Activated naive CD4-positive, alpha-beta T cell treated with anti-CD3 and anti-CD28 coated beads for 36 hours (primary cell): ENCODE data around the gene ZNF382. TPM values are rescaled to one million over a fixed set of nuclear protein-coding genes. Genes with fewer than 3 reads are reported as not detected.
A peak's percentile ranks its signal among the peaks of the same experiment; 100 is the strongest.

Experiments used
- CTCF ChIA-PET: fragments of 350-600 bp; sonication (Branson Sonifier 250); formaldehyde crosslinking; loops from one replicate; lab custom pipeline; 2021; ENCODE audit warnings: antibody characterized with exemption; lab: Charles Lee
- DNase-seq: peaks from one replicate; pipeline ENCODE4 v3.0.0-alpha.2; 2020
- H3K27ac Mint-ChIP-seq: one replicate; pipeline ENCODE4 v1.8.0; 2021; ENCODE audit warnings: mild to moderate bottlenecking, mixed read lengths
- H3K27me3 Mint-ChIP-seq: one replicate; pipeline ENCODE4 v1.8.0; 2021; ENCODE audit warnings: low read depth, mixed read lengths
- H3K36me3 Mint-ChIP-seq: one replicate; pipeline ENCODE4 v1.8.0; 2021; ENCODE audit warnings: low read depth, mixed read lengths
- H3K4me1 Mint-ChIP-seq: one replicate; pipeline ENCODE4 v1.8.0; 2021; ENCODE audit warnings: low read depth, mixed read lengths
- H3K4me3 Mint-ChIP-seq: one replicate; pipeline ENCODE4 v1.8.0; 2021; ENCODE audit warnings: mild to moderate bottlenecking, moderate library complexity, mixed read lengths
- H3K9me3 Mint-ChIP-seq: one replicate; pipeline ENCODE4 v1.8.0; 2021; ENCODE audit warnings: mixed read lengths
- intact Hi-C: fragments of 100-400 bp; cut with micrococcal nuclease; formaldehyde crosslinking; loops from one replicate; pipeline ENCODE4 v1.15.1; 2023
- total RNA-seq, 2 experiments: library from RNA; stranded (reverse); gene quantifications; one replicate each; pipeline ENCODE4 v1.2.3, GENCODE V29; 2021

ZNF382 gene
- total RNA-seq, 2 experiments from 2014 or later = 7.5 to 7.6 TPM

DNA sequence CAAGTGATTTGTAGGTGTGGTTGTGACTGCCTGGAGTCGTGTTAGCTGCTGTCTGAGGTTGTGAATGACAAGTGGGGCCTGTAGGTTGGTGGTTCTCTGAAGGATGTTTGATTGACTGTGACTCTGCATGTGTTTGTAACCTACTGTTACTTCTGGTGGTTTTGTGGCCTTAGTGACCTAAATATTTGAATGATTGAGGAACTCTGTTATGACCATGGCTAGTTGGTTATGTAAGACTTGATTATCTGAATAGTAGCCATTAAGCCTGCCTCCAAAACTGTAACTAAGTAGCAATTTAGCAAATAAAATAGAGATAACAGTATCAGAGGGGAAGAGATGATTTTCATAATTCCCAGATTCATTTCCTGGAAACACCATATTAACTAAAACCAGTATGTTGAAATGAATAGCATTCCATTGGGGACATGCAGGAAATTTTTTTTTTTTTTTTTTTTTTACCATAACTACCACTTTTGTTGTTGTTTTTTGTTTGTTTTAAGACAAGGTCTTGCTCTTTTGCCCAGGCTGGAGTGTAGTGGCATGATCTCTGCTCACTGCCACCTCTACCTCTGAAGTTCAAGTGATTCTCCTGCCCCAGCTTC, 865 bp downstream of the ZNF382 start:
- peaks cover 50% of the 10 kb centered on the region for H3K36me3 Mint-ChIP-seq
- H3K27ac Mint-ChIP-seq = peak overlapping the region; percentile 93
- H3K4me1 Mint-ChIP-seq = peaks cover 19% of the 10 kb centered on the region
- H3K9me3 Mint-ChIP-seq = peaks cover 24% of the 10 kb centered on the region
- DNase-seq = no peak
- peak overlapping the region; percentile 81 for H3K4me3 Mint-ChIP-seq
- CTCF ChIA-PET = no interaction called here
- H3K27me3 Mint-ChIP-seq = no peaks in the 10 kb centered on the region
- intact Hi-C loops = loop anchor here (1.0 to 10.0 kb wide), 6 partner anchors 33 to 481 kb away; partner anchors contain the start of genes ZFP82, ZNF345, ZNF461 and ZNF529

- Mint-ChIP-seq H3K4me1 (no peaks in the 10 kb centered on the region), H3K27me3 (no peaks in the 10 kb centered on the region), H3K36me3 (peaks cover 63% of the 10 kb centered on the region), H3K27ac (no peak overlapping the region), H3K9me3 (peaks cover 66% of the 10 kb centered on the region), H3K4me3 (no peak overlapping the region)
- CTCF ChIA-PET = no interaction called here
- intact Hi-C loops = no loop called here
- no peak for DNase-seq
Measured at GRCh38 chr19:36627057-36627456, 21.9 kb downstream of the ZNF382 start.

GRCh38 chr19:36635342-36635741, 30.2 kb downstream of the ZNF382 start:
- intact Hi-C loops = no loop called here
- Mint-ChIP-seq H3K27ac (no peak overlapping the region), H3K27me3 (no peaks in the 10 kb centered on the region), H3K36me3 (peaks cover 52% of the 10 kb centered on the region), H3K4me1 (no peaks in the 10 kb centered on the region), H3K4me3 (no peak overlapping the region), H3K9me3 (peaks cover 66% of the 10 kb centered on the region)
- no peak for DNase-seq
- CTCF ChIA-PET = no interaction called here

DNA sequence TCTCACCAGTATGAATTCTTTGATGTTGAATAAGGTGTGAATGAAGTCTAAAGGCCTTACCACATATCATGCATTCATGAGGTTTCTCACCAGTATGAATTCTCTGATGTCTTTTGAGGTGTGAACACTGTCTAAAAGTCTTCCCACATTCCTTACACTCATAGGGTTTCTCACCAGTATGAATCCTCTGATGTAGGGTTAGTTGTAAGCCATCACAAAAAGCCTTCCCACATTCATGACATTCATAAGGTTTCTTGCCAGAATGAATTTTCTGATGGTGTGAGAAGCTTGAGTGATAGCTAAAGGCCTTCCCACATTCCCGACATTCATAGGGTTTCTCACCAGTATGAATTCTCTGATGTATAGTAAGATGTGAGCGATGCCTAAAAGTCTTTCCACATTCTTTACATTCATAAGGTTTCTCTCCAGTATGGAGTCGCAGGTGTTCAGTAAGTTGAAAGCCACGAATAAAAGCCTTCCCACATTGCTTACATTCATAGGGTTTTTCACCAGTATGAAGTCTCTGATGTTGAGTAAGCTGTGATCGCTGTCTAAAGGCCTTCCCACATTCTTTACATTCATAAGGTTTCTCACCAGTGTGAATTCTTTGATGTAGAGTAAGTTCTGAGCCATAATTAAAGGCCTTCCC, 33.9 kb downstream of the ZNF382 start:
- no peaks in the 10 kb centered on the region for H3K27me3 Mint-ChIP-seq
- no peak overlapping the region for H3K27ac Mint-ChIP-seq
- H3K9me3 Mint-ChIP-seq = peaks cover 67% of the 10 kb centered on the region
- CTCF ChIA-PET = no interaction called here
- intact Hi-C loops = no loop called here
- H3K36me3 Mint-ChIP-seq = peaks cover 72% of the 10 kb centered on the region
- no peak for DNase-seq
- no peaks in the 10 kb centered on the region for H3K4me1 Mint-ChIP-seq
- no peak overlapping the region for H3K4me3 Mint-ChIP-seq

GRCh38 chr19:36646746-36647145, 41.6 kb downstream of the ZNF382 start:
- H3K27me3 Mint-ChIP-seq = no peaks in the 10 kb centered on the region
- intact Hi-C loops = no loop called here
- no peak for DNase-seq
- no peak overlapping the region for H3K4me3 Mint-ChIP-seq
- H3K36me3 Mint-ChIP-seq = peaks cover 67% of the 10 kb centered on the region
- CTCF ChIA-PET = no interaction called here
- H3K27ac Mint-ChIP-seq = no peak overlapping the region
- peaks cover 44% of the 10 kb centered on the region for H3K9me3 Mint-ChIP-seq
- H3K4me1 Mint-ChIP-seq = no peaks in the 10 kb centered on the region

DNA sequence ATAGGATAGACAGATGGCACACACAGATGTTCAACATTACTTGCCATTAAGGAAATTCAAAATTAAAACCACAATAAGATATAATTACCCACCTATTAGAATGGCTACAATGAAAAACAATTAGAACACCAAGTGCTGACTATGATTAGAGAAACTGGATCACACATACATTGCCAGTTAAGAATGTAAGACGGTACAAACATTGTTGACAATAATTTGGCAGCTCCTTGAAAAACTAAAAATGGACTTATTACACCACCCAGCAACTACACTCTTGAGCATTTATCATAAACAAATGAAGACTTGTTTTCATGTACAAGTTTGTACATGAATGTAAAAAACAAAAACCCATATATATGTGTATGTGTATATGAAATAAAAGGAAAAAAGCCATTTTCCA, 47.8 kb downstream of the ZNF382 start:
- Mint-ChIP-seq H3K4me1 (no peaks in the 10 kb centered on the region), H3K9me3 (peaks cover 44% of the 10 kb centered on the region), H3K36me3 (peaks cover 66% of the 10 kb centered on the region), H3K27ac (no peak overlapping the region), H3K27me3 (no peaks in the 10 kb centered on the region), H3K4me3 (no peak overlapping the region)
- CTCF ChIA-PET = no interaction called here
- DNase-seq = no peak
- intact Hi-C loops = no loop called here

- Mint-ChIP-seq H3K4me1 (peaks cover 20% of the 10 kb centered on the region), H3K36me3 (peaks cover 58% of the 10 kb centered on the region), H3K9me3 (peaks cover 41% of the 10 kb centered on the region), H3K27me3 (no peaks in the 10 kb centered on the region), H3K4me3 (peak overlapping the region; percentile 91), H3K27ac (no peak overlapping the region)
- no peak for DNase-seq
- intact Hi-C loops = loop anchor here (1.0 to 5.0 kb wide), 6 partner anchors 21 to 801 kb away; partner anchors contain the start of genes ZNF345, ZNF382, ZNF567 and ZNF569
- CTCF ChIA-PET = no interaction called here
Measured at GRCh38 chr19:36665832-36666231, 60.7 kb downstream of the ZNF382 start.

DNA sequence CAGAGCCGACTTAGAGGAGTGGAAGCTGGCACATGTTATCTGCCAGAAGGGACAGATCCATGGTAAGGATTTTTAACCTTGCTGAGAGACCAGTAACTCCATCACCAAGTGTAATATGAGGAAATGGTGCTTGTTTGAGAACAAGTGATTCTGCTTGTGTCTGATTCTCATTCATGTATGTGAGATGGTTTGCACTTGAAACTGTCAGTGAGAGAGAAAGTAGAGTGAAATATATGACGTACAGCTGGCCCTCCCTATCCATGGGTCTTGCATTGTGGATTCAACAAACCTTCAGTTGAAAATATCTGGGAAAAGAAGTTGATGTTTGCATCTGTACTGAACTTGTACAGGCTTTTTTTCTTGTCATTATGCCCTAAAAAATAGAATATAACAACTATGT, 63.5 kb downstream of the ZNF382 start:
- CTCF ChIA-PET = no interaction called here
- H3K27me3 Mint-ChIP-seq = no peaks in the 10 kb centered on the region
- intact Hi-C loops = loop anchor here (5.0 kb wide), 2 partner anchors 104 to 799 kb away; partner anchors contain the start of genes ZNF569, ZNF570 and ZNF850
- peaks cover 20% of the 10 kb centered on the region for H3K4me1 Mint-ChIP-seq
- H3K27ac Mint-ChIP-seq = no peak overlapping the region
- H3K4me3 Mint-ChIP-seq = peak overlapping the region; percentile 33
- DNase-seq = no peak
- peaks cover 56% of the 10 kb centered on the region for H3K36me3 Mint-ChIP-seq
- H3K9me3 Mint-ChIP-seq = peaks cover 43% of the 10 kb centered on the region

DNA sequence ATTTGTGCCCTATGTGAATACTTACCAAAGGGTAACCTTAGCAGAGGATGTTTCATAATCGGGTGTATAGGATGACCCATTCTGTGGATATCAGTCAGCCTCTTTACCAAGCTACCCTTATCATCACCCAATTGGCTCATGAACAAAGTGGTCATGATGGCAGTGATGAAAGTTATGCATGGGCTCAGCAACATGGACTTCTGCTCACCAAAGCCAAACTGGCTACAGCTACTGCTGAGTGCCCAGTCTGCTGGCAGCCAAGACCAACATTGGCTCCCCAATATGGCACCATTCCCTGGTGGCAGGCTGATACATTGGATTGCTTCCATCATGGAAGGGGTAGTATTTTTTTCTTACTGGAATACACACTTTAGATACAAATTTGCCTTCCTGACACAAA, 67.3 kb downstream of the ZNF382 start:
- Mint-ChIP-seq H3K27me3 (no peaks in the 10 kb centered on the region), H3K27ac (no peak overlapping the region), H3K4me3 (no peak overlapping the region), H3K36me3 (peaks cover 40% of the 10 kb centered on the region), H3K9me3 (peaks cover 35% of the 10 kb centered on the region), H3K4me1 (peaks cover 5% of the 10 kb centered on the region)
- DNase-seq = no peak
- CTCF ChIA-PET = no interaction called here
- intact Hi-C loops = no loop called here

DNA sequence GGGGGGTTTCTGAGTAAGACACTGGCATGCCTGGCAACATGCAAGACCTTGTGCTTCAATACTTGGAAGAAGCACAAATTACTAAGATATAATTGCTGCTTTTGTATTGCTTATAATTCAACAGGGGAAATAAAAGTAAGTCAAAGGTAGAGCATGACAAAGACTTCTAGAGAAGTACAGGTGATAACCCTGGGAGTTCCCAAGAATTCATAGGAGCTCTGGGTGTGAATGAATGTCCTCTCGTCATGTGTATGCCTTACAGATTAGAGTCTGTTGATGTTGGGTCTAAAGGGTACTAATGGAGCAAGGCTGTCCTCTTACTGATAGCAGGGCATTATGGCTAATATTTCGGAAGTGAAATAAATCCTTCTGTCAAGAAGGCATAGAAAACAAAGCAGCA, 69.1 kb downstream of the ZNF382 start:
- H3K9me3 Mint-ChIP-seq = peaks cover 40% of the 10 kb centered on the region
- CTCF ChIA-PET = no interaction called here

GRCh38 chr19:36679455-36679854, 74.3 kb downstream of the ZNF382 start:
- intact Hi-C loops = no loop called here
- no peak overlapping the region for H3K4me3 Mint-ChIP-seq
- H3K4me1 Mint-ChIP-seq = peaks cover under 1% of the 10 kb centered on the region
- peaks cover 59% of the 10 kb centered on the region for H3K36me3 Mint-ChIP-seq
- no peaks in the 10 kb centered on the region for H3K27me3 Mint-ChIP-seq
- no peak for DNase-seq
- H3K27ac Mint-ChIP-seq = no peak overlapping the region
- CTCF ChIA-PET = no interaction called here
- H3K9me3 Mint-ChIP-seq = peaks cover 35% of the 10 kb centered on the region

More for the DNA sequence above, 69.1 kb downstream of the ZNF382 start:
- H3K4me1 Mint-ChIP-seq = no peaks in the 10 kb centered on the region
- no peaks in the 10 kb centered on the region for H3K27me3 Mint-ChIP-seq
- intact Hi-C loops = no loop called here
- no peak overlapping the region for H3K4me3 Mint-ChIP-seq
- peaks cover 53% of the 10 kb centered on the region for H3K36me3 Mint-ChIP-seq
- no peak for DNase-seq
- H3K27ac Mint-ChIP-seq = no peak overlapping the region
